Testis (tissue), 2 donors: ENCODE results near the gene ACAA1.

Experiments
- POLR2A ChIP-seq: fragments of 450-650 bp; IDR thresholded peaks from one replicate; pipeline ENCODE4 v1.6.1; 2017; ENCODE audit warnings: antibody characterized with exemption, mild to moderate bottlenecking, moderate library complexity
- TF ChIP-seq, protein P1 (sequence below), 3 experiments: fragments of 450-650 bp in 2 of 3; fragments of 200-600 bp in 1 of 3; sonication (generic) in 1 of 3; IDR thresholded peaks; one replicate each; pipeline ENCODE4 v1.5.1; 2016 to 2019; ENCODE audit warnings: antibody characterized with exemption in 3 of 3, mild to moderate bottlenecking in 2 of 3, moderate library complexity in 1 of 3

- TF ChIP-seq, protein P1, sequence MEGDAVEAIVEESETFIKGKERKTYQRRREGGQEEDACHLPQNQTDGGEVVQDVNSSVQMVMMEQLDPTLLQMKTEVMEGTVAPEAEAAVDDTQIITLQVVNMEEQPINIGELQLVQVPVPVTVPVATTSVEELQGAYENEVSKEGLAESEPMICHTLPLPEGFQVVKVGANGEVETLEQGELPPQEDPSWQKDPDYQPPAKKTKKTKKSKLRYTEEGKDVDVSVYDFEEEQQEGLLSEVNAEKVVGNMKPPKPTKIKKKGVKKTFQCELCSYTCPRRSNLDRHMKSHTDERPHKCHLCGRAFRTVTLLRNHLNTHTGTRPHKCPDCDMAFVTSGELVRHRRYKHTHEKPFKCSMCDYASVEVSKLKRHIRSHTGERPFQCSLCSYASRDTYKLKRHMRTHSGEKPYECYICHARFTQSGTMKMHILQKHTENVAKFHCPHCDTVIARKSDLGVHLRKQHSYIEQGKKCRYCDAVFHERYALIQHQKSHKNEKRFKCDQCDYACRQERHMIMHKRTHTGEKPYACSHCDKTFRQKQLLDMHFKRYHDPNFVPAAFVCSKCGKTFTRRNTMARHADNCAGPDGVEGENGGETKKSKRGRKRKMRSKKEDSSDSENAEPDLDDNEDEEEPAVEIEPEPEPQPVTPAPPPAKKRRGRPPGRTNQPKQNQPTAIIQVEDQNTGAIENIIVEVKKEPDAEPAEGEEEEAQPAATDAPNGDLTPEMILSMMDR (IDR thresholded peaks at IDR 0.05): no peak
- no peak for TF ChIP-seq POLR2A
These were observed 51.0 kb downstream of the ACAA1 start for GRCh38 chr3:38085943-38086324.
